Epidermal melanocyte (primary cell): ENCODE results near the gene CAPN8.

Experiments
- DNase-seq: peaks from one replicate; pipeline ENCODE4 v3.0.0; 2011; ENCODE audit warnings: low spot score; ENCODE audit not compliant: insufficient read length

CAPN8 gene

DNA sequence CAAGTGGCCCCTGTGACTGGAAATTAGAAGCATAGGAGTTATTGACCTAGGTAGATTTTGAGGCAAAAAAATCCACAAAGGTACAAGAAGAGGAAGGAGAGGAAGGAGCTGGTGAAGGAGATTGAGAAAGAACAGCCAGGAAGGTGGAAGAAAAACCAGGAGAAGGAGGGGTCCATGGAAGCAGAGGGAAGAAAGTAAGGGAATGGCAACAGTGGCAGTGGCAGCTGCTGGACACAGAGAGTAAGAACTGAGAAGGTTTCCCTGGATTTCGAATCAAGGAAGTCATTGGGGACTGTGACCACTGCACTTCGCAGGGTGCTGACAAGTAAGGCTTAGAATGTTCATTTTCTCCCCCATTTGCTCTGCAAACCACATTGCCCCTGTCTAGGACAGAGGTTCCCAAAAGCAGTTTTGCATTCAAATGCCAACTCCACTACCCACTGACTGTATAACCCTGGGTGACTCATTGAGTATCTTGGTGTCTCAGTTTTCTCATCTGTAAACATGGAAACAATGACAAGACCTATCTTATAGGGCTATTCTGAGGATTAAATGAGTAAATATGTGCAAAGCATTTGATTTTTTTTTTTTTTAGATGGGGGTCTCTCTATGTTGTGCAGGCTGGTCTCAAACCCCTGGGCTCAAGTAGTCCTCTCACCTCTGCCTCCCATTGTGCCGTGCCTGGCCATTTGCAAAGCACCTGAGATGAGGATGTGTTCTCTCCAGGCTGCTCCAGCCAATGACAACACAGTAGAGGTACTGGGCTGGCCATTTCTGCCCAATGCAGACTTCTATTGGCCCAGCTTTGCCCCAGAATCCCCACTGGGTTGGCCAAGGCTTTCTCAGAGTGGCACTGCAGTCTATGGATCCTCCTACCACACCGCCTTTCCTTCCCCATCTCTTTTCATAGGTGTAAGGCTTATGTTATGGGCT is 37.5 kb upstream of the CAPN8 start:
- no peak for DNase-seq

DNA sequence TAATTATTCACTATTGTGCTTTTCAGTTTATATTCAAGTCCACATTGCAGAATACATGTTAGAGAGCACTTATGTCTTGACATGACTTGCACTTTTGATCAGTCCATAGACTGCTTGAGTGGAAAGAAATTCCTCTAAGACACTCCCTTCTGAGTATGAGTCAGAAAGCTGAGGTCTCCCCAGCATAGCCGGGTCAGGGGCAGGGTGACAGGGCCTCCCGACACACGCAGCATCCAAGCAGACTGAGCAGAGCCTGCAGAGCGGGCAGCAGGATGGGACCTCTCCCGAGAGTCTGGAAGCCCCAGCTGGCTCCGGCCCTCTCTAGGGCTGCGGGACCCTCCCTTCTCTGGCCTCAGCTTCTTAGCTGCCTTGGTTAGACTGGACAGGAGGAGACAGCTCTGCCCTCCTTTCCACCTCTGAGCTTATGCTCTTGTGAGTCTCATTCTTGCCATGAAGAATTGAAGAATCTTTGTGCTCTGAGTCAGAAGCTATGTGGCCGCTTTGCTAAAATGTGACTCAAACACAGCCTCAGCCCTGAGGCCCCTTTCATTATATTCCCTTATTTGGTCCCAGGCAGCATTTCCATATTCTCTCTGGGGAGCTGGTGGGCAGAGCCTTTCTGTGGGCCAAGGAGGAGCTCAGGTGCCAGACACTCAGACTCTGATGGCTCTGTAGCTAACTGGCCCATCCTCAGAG is 35.6 kb upstream of the CAPN8 start:
- no peak for DNase-seq

DNA sequence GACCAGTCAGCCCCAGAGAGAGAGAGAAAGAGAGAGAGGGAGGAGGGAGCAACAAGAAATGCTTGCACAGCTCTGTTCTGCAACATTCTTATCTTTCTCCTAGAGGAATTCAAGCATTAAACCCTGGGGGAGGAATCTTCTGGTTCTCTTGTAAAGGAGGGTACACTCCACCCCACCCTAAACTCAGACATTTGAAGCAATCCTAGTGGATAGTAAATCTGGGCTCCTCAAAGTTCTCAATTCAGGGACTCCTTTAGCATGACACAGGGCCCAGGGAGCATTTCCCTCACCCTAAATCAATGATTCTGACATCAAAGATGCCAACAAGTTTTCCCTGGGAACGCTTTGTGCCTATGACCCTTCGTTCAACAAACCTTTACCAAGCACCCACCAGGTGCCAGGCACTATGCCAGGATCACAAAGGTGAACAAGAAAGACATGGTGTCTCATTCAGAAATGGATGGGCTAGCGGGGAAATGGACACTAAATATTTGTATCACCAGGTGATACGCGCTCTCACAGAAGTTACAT is 35.0 kb upstream of the CAPN8 start:
- no peak for DNase-seq

DNA sequence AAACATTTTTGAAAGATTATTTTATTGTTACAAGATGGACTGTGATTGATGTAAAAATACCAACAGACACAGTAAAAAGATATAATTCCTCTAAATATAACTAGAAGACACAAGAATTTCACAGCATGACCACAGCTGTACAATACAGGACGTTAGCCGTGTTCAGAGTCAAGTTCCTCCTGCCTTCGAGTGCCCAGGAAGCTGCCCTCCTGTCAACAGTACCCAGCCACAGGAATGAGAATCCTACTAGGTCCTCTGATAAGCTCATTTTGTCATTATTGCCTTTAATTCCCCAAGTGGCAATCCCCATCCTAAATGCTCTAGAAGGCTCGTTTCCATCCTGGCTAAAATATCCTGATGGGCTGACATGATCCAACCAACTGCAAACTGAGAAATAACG is 30.4 kb upstream of the CAPN8 start:
- no peak for DNase-seq

DNA sequence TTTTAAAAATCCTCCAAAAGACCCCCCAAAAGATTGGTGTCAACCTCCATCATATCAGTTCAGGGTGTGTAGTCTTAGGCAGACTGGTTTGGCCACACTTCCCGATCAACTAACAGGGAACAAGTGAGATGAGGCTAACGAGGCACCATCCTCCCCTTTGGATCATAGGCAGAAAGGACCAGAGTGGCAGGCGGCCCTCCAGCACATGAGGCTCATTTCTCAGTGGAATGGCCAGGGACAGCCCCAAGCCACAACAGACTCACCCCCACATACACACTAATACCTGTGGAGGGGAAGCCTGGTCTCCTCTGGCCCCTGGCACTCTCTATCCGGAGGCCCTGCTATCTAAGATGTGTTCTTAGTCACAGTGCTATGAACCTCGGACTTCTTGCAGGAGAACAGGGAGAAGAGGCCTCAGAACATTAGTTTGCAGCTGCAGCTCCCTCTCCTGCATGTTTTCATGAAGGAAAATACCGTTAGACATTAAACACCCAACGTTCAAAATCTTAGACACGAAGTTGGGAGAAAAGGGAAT is 29.6 kb upstream of the CAPN8 start:
- no peak for DNase-seq

DNA sequence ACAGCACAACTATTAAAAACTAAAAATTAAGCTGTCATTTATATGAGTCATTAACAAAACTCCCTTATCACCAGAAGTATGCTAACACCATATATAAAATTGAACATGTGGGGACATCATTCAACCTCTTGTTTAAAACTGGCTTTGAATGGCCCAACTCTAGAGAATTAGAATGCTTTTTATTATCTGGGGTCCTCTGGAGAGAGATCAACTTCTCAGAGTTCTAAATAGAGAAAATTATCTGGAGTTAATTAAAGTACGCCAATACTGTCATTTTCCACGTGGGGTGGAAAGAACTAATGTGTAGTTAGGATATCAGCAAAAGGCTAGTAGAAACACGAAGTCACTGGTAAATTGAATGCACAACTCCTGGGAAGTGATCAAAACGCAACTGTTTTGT is 25.6 kb upstream of the CAPN8 start:
- no peak for DNase-seq

DNA sequence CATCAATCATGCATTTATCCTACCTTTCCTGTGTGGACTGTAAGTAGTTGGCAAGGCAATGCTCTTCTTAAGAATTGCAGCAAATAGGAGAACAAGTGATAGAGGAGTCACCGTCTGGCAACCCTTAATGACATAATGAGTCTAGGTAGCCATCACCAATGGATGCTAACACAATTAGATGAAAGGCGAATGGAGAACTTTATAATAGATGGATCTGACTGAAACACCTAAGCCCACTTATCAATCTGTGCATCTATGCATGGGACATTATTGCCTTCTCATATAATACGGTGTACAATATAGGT is 18.9 kb upstream of the CAPN8 start:
- DNase-seq, result no peak

DNA sequence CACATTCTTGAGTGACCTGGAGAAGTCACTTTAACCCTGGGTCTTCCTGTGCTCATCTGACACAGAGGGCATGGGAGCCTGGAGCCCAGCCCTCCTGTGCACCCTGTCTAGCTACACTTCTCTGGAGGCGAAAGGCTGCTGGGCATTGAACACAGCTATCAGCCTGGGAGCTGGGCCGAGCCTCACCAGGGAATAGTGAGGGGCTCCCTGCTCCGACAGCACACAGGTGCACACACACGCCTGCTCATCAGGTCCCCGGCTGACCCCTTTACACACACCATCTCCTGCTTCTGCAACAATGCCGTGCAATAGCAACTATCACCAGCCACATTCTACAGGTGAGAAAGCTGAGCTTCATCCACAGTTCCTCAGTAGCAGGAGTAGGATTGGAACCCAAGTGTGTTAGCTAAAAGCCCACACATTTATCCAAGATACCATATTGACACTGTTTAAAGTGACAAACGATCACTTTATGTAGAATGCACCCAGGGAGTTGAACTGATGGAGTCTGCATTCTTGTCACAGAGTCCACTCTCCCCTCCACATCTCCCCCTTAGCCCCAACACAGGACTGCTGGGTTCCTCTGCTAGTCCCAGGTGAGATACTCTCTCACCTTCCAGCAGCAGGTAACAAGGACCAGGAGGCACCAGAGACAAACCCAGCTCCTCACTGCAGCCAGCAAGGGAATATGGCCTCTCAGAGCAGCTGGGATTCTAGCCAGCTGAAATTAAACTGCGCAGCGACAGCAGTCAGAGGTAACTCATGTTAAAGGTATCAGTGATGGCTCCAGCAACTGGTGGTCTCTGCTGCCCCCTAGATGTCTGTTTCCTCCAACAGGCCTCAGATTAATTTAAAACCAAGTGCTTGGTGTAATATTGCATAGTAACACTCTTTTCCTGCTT is 18.3 kb upstream of the CAPN8 start:
- no peak for DNase-seq

DNA sequence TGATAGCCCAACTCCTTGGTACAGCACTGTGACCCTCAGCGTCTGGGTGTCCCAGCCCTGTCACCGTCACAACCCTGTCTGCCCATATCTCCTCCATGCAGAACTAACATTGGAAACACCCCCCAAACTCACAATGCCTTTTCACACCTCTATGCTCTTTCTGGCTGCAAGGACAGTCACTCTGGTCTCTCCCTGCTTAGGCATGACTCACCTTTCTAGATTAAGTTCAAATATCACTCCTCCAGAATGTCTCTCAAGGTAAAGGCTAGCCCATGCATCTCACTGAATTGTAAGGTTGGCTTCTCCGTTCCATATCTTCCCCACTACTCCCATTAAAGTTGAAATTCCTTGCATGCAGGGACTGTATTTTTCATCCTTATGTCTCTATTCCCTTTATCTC is 17.0 kb upstream of the CAPN8 start:
- DNase-seq, result no peak

DNA sequence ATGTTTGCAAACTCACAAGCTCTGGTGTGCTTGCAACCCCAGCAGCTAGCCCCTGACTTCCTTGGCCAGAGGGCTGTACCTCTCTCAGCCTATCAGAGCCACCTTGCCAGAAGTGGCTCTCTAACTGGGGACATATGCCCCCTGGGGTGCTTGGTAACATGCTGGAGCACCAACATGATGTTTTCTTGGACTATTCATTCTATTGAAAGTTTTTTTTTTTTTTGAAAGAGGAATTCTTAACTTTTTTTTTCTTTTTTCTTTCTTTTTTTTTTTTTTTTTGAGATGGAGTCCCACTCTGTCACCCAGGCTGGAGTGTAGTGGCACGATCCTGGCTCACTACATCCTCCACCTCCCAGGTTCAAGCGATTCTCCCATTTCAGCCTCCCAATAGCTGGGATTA is 14.7 kb upstream of the CAPN8 start:
- DNase-seq, result no peak

DNA sequence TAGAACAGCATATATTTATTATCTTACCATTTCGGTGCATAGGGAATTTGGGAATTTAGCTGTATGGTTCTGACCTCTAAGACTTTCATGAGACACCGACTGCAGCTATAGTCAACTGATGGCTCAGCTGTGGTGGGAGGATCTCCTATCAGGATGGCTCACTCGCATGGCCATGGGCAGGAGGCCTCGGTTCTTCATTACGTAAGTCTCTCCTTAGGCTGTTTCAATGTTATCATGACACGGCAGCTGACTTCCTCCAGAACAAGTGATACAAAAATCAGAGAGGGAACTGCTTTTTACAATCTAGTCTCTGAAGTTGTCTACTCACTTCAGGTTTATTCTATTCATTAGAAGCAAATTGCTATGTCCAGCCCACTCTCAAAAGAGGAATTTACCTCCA is 13.3 kb upstream of the CAPN8 start:
- DNase-seq, result no peak

DNA sequence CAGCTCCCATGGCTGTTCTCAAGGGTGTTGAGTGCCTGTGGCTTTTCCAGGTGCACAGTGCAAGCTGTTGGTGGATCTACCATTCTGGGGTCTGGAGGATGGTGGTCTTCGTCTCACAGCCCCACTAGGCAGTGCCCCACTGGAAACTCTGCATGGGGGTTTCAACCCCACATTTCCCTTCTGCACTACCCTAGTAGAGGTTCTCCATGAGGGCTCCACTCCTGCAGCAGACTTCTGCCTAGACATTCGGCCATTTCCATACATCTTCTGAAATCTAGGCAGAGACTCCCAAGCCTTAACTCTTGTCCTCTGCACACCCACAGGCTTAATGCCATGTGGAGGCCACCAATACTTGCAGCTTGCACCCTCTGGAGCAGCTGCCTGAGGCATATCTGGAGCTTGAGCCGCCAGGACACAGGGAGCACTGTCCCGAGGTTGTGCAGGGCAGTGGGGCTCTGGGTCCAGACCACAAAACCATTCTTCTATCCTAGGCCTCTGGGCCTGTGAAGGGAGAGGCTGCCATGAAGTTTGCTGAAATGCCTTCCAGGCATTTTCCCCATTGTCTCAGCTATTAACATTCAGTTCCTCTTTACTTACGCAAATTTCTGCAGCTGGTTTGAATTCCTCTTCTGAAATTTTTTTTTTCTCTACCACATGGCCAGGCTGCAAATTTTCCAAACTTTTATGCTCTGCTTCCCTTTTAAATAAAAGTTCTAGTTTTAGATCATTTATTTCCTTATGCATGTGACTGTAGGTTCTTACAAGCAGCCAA is 8.8 kb upstream of the CAPN8 start:
- no peak for DNase-seq

DNA sequence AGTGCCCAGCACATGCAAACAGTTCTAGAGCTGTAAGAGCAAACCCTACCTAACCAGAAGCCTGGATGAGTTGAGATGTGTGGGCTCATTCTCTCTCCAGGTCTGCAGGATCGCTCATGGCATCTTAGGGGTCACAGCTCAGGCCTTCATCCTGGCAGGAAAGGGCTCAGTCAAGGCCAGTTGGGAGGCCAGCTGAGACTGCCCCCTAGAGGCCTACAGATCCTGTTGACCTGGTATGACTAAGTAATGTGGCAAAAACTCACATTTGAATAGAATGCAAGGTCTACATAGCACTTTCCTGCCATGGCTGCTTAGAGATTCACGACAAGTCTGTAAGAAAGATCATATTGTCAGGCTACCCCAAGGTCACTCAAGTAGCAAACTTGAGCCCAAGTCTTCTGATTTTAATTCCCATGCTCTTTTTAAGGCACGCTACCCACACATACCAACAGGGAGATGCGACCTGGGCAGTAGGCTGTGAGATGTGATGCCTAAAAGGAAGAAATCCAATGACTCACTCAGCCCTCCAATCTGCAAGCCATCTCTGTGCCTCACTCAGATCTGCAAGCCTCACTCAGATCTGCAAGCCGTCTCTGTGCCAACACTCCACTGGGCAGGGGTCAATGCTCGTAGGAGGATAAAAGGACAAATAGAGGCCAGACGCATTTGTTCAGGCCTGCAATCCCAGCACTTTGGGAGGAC is 5.1 kb upstream of the CAPN8 start:
- no peak for DNase-seq

DNA sequence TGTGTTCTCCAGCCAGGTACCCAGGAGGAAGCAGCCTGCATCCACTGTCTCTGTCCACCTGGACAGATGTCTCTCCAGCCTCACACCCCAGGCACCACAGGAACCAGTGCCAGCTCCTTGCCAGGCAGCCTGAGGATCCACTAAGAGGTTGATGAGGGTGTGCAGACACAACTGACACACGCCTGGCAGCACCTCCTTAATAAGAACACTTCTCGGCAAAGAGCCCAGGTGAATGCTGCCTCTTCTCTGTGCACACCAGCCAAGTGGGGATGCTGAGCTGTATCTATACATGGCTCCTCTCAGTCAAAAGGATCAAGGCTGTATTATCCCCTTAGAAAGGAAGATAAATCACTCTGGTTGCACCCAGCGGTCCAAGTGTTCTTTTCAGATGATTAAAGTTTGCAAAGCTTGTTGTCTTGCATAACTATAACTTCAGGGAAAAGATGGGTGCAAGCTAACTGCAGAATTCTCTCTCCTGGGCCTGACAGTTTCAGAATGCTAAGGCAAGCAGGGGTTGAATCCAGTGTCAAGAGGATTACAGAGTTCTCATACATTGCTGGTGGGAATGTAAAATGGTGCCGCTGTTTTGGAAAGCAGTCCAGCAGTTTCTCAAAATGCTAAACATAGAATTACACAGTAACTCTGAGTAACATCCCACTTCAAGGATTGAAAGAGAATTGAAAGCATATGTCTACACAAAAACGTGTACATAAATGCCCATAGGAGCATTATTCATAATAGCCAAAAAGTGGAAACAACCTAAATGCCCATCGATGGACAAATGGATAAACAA is 3.7 kb upstream of the CAPN8 start:
- DNase-seq, result no peak

DNA sequence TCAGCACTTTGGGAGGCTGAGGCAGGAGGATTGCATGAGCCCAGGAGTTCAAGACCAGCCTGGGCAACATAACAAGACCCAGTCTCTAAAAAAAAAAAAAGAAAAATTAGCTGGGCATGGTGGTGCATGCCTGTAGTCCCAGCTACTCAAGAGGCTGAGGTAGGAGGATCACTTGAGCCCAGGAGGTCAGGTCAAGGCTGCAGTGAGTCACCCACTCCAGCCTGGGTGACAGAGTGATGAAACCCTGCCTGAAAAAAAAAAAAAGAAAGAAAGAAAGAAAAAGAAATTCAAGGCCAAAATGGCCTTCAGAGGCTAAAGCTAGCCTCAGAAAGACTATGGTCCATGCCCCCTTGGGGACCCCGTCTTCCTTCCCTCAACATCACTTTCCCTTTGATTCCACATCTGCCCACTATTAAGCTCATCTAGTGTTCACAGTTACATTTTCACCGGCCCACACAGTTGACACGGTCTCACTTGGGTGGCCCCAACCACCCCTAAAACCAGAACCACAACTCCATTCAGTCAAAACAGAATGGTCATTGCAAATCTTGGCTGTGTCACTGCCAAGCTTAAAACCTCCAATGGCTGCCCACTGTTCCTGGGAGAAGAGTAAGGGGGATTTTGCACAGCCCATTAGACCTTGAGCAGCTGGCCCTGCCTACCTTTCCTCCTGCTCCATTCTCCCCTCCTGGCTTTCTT is 2.1 kb upstream of the CAPN8 start:
- DNase-seq, result no peak

DNA sequence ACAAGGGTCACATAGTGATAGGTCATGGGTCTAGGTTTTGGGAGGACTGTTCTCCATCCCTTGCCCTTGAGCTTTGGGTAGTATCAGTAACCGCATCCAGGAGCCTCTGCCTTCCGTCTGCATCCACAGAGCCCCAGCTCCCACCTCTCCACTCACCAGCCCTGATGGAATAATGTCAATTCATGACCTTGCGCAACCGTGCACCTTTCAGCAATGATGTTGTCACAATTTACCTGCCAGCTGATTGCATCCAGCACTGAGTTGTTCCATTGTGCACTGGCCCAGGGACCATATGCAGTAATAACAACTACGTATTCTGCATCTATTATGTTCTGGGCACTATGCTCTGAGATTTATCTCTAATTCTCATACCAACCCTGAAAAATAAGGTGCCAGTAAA is 1.4 kb downstream of the CAPN8 start:
- no peak for DNase-seq

DNA sequence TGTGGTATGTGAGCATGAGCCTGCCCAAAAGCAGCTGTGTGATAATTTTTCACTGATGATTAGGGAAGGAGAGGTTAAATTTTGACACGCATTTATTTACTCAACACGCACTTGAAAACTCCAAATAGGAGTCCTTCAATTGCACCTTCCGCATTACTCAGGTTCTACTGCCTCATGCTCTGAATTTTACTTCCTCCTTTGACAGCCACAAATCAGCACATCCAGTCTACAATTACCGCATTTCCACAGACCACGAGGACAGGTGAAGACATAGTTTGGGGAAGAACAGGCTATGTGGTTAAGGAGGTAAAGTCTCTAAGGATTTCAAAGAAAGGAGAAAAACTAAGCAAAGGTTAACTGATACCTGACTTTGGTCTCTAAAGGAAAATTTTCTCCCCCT is 2.6 kb downstream of the CAPN8 start:
- DNase-seq, result no peak

DNA sequence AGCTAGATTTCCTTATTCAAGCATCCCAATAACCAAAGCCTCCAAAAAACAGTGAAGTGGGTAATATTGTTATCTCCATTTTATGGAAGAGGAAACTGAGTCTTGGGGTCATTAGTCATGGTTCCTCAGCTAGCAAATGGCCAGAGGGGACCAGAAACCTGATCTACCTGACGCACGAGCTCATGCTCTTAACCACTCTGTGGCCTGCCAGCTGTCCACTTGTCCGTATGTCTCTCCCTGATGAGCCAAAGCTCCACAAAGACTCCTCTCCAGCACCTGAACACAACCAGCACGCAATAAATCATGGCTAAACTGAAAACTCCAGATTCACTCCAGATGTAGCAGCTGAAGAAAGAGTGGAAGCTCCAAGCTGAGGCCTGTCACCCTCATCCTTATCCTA is 5.8 kb downstream of the CAPN8 start:
- DNase-seq, result no peak

DNA sequence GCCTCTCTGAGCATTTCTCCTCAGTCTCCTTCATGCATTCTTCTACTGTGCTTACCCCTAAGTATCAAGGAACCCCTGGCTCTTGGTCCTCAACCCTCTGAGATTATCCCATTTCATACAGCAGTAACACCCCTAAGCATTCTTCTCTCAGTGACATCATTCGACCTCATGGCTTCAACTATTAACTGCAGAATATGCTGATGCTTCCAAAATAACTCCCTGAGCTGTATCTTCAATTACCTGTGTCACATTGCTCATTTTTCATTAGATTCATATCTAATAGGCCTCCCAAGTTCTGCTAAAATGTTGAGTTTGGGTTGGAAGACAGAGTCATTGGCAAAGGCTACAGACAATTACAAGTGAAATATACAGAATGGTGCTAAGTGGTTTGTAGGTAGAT is 7.5 kb downstream of the CAPN8 start:
- DNase-seq, result no peak
